ENCODE results near the gene TUBGCP6.

TUBGCP6 gene

GRCh38 chr22:50226063-50226874 is 18.6 kb downstream of the TUBGCP6 start:
- peak; percentile 60 for DNase-seq (ENCODE audit: low spot score)

GRCh38 chr22:50225200-50225969 is 19.4 kb downstream of the TUBGCP6 start:
- DNase-seq (ENCODE audit: low spot score), result peak; percentile 62

GRCh38 chr22:50224071-50224470 is 20.8 kb downstream of the TUBGCP6 start:
- DNase-seq (ENCODE audit: low spot score), result no peak

GRCh38 chr22:50222508-50222907 is 22.3 kb downstream of the TUBGCP6 start:
- DNase-seq (ENCODE audit: low spot score), result peak; percentile 55

GRCh38 chr22:50221410-50222300 is 23.2 kb downstream of the TUBGCP6 start:
- no peak for DNase-seq (ENCODE audit: low spot score)

- DNase-seq (ENCODE audit: low spot score), result no peak
These were observed 24.0 kb downstream of the TUBGCP6 start for GRCh38 chr22:50220603-50221409.

- DNase-seq (ENCODE audit: low spot score), result no peak
These were observed 24.8 kb downstream of the TUBGCP6 start for GRCh38 chr22:50219800-50220602.

- DNase-seq (ENCODE audit: low spot score), result peak; percentile 85
These were observed 25.7 kb downstream of the TUBGCP6 start for GRCh38 chr22:50218996-50219727.

- DNase-seq (ENCODE audit: low spot score), result no peak
These were observed 26.4 kb downstream of the TUBGCP6 start for GRCh38 chr22:50218153-50218995.

GRCh38 chr22:50217543-50218152 is 27.2 kb downstream of the TUBGCP6 start:
- DNase-seq (ENCODE audit: low spot score), result no peak

- no peak for DNase-seq (ENCODE audit: low spot score)
These were observed 27.9 kb downstream of the TUBGCP6 start for GRCh38 chr22:50216684-50217520.

GRCh38 chr22:50216055-50216683 is 28.7 kb downstream of the TUBGCP6 start:
- no peak for DNase-seq (ENCODE audit: low spot score)

- no peak for DNase-seq (ENCODE audit: low spot score)
These were observed 29.3 kb downstream of the TUBGCP6 start for GRCh38 chr22:50215297-50216054.

- DNase-seq (ENCODE audit: low spot score), result no peak
These were observed 31.6 kb downstream of the TUBGCP6 start for GRCh38 chr22:50213263-50213662.

GRCh38 chr22:50211147-50211546 is 33.7 kb downstream of the TUBGCP6 start:
- no peak for DNase-seq (ENCODE audit: low spot score)
